HG02938 (cell line): Measurements from ENCODE around the gene LYG2.
"Not testable (repeated sequence)": the region's sequence is repeated elsewhere in the genome, so short reads cannot be mapped to it uniquely, and the experiment has no call there.

Source experiments
- ATAC-seq: cut with Tn5 transposase; IDR thresholded peaks from one replicate; pipeline ENCODE4 v1.9.1; 2021; ENCODE audit warnings: mild to moderate bottlenecking, moderate library complexity; ENCODE audit not compliant: unreplicated experiment

The LYG2 gene

GRCh38 chr2:99201959-99202678 is 53.3 kb downstream of the LYG2 start:
- no peak for ATAC-seq

GRCh38 chr2:99200076-99200800 is 55.2 kb downstream of the LYG2 start:
- no peak for ATAC-seq

- ATAC-seq, result no peak
Measured at GRCh38 chr2:99198103-99198841, 57.2 kb downstream of the LYG2 start.

GRCh38 chr2:99192364-99192763 is 63.1 kb downstream of the LYG2 start:
- ATAC-seq, result not testable (repeated sequence)
